HG03439 (cell line): ENCODE measurements around the gene GTF2H4.

Source experiments
- ATAC-seq: cut with Tn5 transposase; IDR thresholded peaks from one replicate; pipeline ENCODE4 v1.9.1; 2021; ENCODE audit warnings: mild to moderate bottlenecking, moderate library complexity; ENCODE audit not compliant: unreplicated experiment

Gene GTF2H4

GRCh38 chr6:30882204-30882758, 25.7 kb upstream of the GTF2H4 start:
- ATAC-seq, result no peak

DNA sequence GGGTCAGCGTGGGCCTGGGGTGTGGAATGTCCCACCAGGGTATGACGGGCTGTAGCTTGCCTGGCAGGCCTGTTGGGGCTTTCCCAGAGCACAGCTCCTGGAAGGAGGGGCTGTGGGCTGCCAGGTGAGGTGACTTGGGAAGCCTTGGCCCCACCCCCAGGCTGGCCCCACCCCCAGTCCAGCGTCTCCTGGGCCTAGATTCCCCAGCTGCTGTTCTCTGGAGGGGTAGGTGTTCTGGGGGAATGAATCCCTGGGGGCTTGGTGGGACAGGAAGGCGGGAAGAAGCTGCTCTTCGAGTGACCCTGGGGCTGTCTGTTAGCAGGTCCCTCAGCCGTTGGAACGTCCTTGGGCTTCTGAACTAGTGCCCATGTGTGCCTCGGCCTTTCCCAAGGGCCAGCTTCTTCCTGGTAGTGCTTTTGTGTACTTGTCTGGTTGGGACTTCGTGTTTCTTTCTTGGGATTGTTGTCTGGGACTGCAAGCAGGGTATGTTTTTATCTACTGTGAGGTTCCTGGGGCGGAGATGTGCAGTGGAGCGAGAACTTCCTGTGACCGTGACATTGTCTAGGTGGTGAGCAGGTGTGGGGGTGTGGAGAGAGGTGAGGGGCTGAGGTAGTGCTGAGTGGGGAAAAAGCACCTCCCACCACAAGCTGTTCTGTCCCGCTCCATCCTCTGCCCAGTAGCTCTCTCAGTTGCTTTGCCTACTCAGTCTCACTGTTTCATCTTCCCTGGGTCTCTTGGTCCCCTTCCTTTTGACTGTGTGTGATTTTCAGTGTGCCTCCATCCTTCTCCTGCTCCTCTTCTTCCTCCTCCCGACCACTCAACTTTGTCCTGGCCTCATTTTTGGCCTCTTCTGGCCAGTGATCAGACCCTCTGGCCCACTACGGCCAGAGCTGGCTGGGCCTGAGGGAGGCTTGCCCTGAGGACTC, 25.0 kb upstream of the GTF2H4 start:
- no peak for ATAC-seq

- ATAC-seq, result no peak
Measured at GRCh38 chr6:30883685-30884520, 24.1 kb upstream of the GTF2H4 start, which contains the start of gene DDR1. DDR1 (plus strand) TSS chr6:30884519; CDS start chr6:30888730, 4,211 bp downstream.

- no peak for ATAC-seq
Measured at GRCh38 chr6:30884521-30885480, 23.2 kb upstream of the GTF2H4 start.

DNA sequence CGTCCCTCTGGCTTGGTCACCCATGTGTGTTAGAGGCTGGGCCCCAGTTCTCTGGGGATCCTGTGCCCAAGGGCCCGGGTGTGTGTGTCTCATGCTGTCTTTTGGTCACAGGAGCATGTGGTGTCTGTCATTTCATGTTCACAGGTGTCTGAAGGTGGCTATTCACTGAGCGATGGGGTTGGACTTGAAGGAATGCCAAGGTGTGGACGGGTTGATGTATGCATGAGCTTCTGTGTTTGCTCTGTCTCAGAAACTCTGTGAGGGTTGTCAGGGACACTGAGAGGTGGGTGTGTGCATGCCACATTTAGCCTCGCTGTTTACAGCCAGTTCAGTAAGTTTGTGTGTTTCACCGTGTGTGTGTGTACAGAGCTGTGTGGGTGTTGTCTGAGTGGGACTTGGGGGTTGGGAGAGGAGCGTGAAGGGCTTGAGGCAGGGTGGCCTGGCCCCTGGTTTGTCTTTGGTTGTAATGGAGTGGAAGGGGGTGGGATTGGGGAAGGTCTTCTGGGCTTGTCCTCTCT, 22.5 kb upstream of the GTF2H4 start:
- no peak for ATAC-seq

- ATAC-seq, result no peak
Measured at GRCh38 chr6:30885999-30886896, 21.8 kb upstream of the GTF2H4 start.

DNA sequence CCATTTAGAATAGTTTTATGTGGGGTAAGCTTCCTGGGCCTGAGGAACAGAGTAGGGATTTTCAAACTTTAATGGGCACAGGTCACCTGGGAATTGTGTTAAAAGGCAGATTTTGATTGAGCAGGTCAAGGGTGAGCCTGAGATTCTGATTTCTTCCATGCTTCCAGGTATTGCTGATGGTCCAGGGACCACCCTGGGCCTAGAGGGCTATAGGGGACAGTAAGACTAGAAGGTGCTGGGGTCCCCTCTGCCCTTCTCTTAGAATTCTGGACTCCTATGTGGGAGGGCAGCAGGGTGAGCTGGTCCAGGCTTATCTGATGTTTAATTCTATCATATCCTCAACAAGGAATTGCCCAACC, 21.1 kb upstream of the GTF2H4 start:
- no peak for ATAC-seq

DNA sequence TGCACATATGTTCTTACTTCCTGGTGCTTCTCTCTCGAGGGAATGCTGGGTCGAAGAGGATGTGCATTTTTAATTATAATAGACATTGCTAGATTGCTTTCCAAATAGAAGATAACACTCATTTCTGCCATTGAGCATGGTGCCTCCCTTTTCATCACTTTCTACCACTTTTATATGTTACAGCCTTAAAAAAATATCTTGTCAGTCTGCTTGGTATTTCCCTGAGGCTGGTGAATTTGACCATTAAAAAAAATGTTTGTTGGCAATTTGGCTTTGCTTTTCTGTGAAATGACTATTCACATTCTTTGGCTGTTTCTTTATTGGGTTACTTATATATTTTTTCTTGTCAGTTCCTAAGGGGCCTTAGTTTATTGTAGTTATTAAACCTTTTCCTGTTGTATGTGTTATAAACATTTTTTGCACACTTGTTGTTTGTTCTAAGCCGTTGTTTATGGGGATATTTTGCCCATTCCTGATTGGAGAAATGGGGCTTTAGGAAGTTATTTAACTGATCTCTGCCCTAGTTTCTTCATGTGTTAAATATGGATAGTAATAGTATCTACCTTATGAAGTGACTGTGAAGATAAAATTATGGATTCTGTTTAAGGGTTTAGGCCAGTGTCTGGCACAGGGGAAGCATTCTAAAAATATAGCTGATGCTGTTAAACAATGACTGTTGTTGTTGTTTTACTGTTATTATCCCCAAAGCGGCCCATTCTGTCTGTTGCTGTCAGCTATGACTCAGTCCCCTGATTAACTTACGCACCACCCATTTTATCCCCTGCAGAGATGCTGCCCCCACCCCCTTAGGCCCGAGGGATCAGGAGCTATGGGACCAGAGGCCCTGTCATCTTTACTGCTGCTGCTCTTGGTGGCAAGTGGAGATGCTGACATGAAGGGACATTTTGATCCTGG, 19.8 kb upstream of the GTF2H4 start:
- no peak for ATAC-seq

GRCh38 chr6:30888816-30889495, 19.1 kb upstream of the GTF2H4 start:
- ATAC-seq, result no peak

DNA sequence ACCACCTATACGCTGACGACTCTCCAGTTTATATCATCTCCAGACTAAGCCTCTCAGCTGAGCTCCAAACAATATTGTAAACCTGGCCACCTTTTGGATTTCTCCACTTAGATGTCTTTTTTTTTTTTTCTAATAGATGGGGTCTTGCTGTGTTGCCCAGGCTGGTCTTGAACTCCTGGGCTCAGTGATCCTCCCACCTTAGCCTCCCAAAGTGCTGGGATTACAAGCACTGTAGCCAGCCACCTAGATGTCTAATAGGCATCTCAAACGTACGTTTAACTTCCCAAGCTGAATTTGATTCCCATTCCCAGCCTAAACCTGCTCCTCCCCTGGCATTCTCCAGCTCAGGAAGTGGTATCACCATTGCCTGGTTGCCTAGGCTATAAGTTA, 18.5 kb upstream of the GTF2H4 start:
- ATAC-seq, result no peak

GRCh38 chr6:30889921-30890645, 17.9 kb upstream of the GTF2H4 start:
- ATAC-seq, result no peak

- ATAC-seq, result no peak
Measured at GRCh38 chr6:30890646-30891449, 17.2 kb upstream of the GTF2H4 start.

DNA sequence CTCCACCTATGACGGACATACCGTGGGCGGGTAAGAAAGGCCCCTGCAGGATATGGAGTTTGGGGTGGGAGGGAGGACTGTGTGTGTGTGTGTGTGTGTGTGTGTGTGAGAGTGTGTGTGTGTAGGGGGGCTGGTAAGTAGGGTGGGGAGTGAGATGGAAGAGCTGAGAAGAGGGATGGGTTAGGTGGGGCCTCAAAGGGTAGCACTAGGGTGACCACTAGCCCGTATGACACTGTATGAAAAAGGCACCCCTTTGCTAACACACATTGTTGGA, 16.6 kb upstream of the GTF2H4 start:
- ATAC-seq, result no peak

GRCh38 chr6:30891816-30892538, 16.0 kb upstream of the GTF2H4 start:
- no peak for ATAC-seq

DNA sequence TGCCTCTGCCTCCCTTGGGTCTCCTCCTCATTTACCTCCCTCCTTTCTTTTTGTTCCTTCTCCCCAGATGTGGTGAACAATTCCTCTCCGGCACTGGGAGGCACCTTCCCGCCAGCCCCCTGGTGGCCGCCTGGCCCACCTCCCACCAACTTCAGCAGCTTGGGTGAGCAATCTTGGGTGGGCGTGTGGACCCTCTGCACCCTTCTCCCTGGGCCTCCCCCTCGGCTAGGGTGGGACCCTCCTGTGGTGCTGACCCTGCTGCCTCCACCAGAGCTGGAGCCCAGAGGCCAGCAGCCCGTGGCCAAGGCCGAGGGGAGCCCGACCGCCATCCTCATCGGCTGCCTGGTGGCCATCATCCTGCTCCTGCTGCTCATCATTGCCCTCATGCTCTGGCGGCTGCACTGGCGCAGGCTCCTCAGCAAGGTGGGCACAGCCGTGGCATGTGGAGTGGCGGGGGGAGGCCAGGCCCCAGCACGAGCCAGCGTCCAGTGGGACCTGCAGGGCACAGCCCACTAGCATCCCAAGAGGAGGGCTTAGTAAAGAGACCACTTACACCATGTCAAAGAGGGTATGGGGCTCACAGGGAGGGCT, 14.9 kb upstream of the GTF2H4 start:
- ATAC-seq, result no peak
